Tibial nerve (tissue), 4 donors: Measurements from ENCODE around the gene RBBP5. TPM values are rescaled to one million over a fixed set of nuclear protein-coding genes. Genes with fewer than 3 reads are reported as not detected.

Source experiments
- DNase-seq, 2 donors: peaks; one replicate each; pipeline ENCODE4 v3.0.0-alpha.2; 2019; ENCODE audit warnings: low spot score in 2 of 2
- H3K27ac ChIP-seq, 4 donors: fragments of 200-600 bp; sonication (generic) in 3 of 4; one replicate each; pipeline ENCODE4 v1.5.1; 2017 to 2019; ENCODE audit warnings: mild to moderate bottlenecking in 1 of 4
- H3K27me3 ChIP-seq, 2 donors: fragments of 200-600 bp; sonication (generic) in 1 of 2; one replicate each; pipeline versions ENCODE4 v1.5.1 to v1.6.0; 2017 to 2019
- H3K36me3 ChIP-seq, 3 donors: fragments of 200-600 bp; sonication (generic); one replicate each; pipeline ENCODE4 v1.5.1; 2018 to 2019
- H3K4me1 ChIP-seq, 4 donors: fragments of 200-600 bp; sonication (generic) in 3 of 4; one replicate each; pipeline ENCODE4 v1.5.1; 2017 to 2019
- H3K4me3 ChIP-seq, 4 donors: fragments of 200-600 bp; sonication (generic) in 3 of 4; one replicate each; pipeline ENCODE4 v1.5.1; 2017 to 2019; ENCODE audit warnings: mild to moderate bottlenecking in 1 of 4, moderate library complexity in 1 of 4
- H3K9me3 ChIP-seq, 4 donors: fragments of 200-600 bp; sonication (generic) in 3 of 4; one replicate each; pipeline ENCODE4 v1.5.1; 2017 to 2019
- CTCF ChIP-seq, 5 experiments: fragments of 200-600 bp in 3 of 5; fragments of 450-650 bp in 2 of 5; sonication (generic) in 3 of 5; IDR thresholded peaks; one replicate each; pipeline ENCODE4 v1.5.1; 2016 to 2019; ENCODE audit warnings: antibody characterized with exemption in 5 of 5, mild to moderate bottlenecking in 3 of 5, moderate library complexity in 2 of 5
- EP300 ChIP-seq, 2 donors: sonication (generic); formaldehyde crosslinking; IDR thresholded peaks; one replicate each; pipeline ENCODE4 v1.6.1; 2017; ENCODE audit warnings: antibody characterized with exemption in 2 of 2, mild to moderate bottlenecking in 1 of 2
- POLR2A ChIP-seq, 2 donors: fragments of 450-650 bp; IDR thresholded peaks; one replicate each; pipeline ENCODE4 v1.6.1; 2017; ENCODE audit warnings: antibody characterized with exemption in 2 of 2, mild to moderate bottlenecking in 2 of 2, moderate library complexity in 2 of 2
- WGBS, 2 donors: methylation state at CpG; one replicate each; pipeline ENCODE4 v1.1.5; 2018; 5-methylcytosine and 5-hydroxymethylcytosine counted together
- total RNA-seq, 4 donors: library from RNA; depleted of rRNA; stranded (reverse); fragments of >200 nt; gene quantifications; one replicate each; pipeline ENCODE4 v1.1.0, GENCODE V29; 2016

The RBBP5 gene
- total RNA-seq, 4 donors from 2014 or later: 12.5 to 18.4 (median 14.4) TPM

- Histone ChIP-seq H3K36me3 (peaks cover 0 to 12% (median 0%) of the 10 kb centered on the region in 3 donors), H3K9me3 (no peaks in the 10 kb centered on the region), H3K4me3 (no peak overlapping the region), H3K27ac (no peak overlapping the region), H3K4me1 (peaks cover 0 to 4% (median 0%) of the 10 kb centered on the region in 4 donors), H3K27me3 (no peaks in the 10 kb centered on the region)
- DNase-seq: no peak
- WGBS, 2 donors: 81 to 82% methylated on average over 13 of the region's 13 CpGs
- no peak for TF ChIP-seq POLR2A (IDR thresholded peaks at IDR 0.05)
- TF ChIP-seq CTCF (IDR thresholded peaks at IDR 0.05): no peak
- no peak for TF ChIP-seq EP300 (IDR thresholded peaks at IDR 0.05)
Observed at GRCh38 chr1:205056188-205056611, 65.6 kb downstream of the RBBP5 start.

GRCh38 chr1:205054013-205054412, 67.8 kb downstream of the RBBP5 start:
- Histone ChIP-seq H3K4me3 (no peak overlapping the region), H3K9me3 (no peaks in the 10 kb centered on the region)
- 44 to 45% methylated on average over 7 of the region's 7 CpGs for WGBS, 2 donors

GRCh38 chr1:205053296-205053695, 68.5 kb downstream of the RBBP5 start:
- Histone ChIP-seq H3K27me3 (no peaks in the 10 kb centered on the region), H3K36me3 (no peaks in the 10 kb centered on the region), H3K27ac (no peak overlapping the region), H3K4me1 (peaks cover 0 to 2% (median 0%) of the 10 kb centered on the region in 4 donors), H3K9me3 (no peaks in the 10 kb centered on the region), H3K4me3 (no peak overlapping the region)
- no peak for DNase-seq
- TF ChIP-seq EP300 (IDR thresholded peaks at IDR 0.05): no peak
- no peak for TF ChIP-seq POLR2A (IDR thresholded peaks at IDR 0.05)
- 91 to 92% methylated on average over 5 of the region's 5 CpGs for WGBS, 2 donors

More at GRCh38 chr1:205054013-205054412, 67.8 kb downstream of the RBBP5 start:
- DNase-seq: no peak
- Histone ChIP-seq H3K27ac (no peak overlapping the region), H3K4me1 (no peaks in the 10 kb centered on the region), H3K27me3 (no peaks in the 10 kb centered on the region), H3K36me3 (peaks cover 0 to 6% (median 0%) of the 10 kb centered on the region in 3 donors)
- TF ChIP-seq EP300 (IDR thresholded peaks at IDR 0.05) (no peak), CTCF (IDR thresholded peaks at IDR 0.05) (no peak), POLR2A (IDR thresholded peaks at IDR 0.05) (no peak)

GRCh38 chr1:205052690-205053089, 69.1 kb downstream of the RBBP5 start:
- H3K27me3 ChIP-seq: peaks cover 0 to under 1% of the 10 kb centered on the region in 2 donors
- H3K9me3 ChIP-seq: no peaks in the 10 kb centered on the region
- 79 to 86% methylated on average over 10 to 11 of the region's 11 CpGs for WGBS, 2 donors
- no peak for DNase-seq
- no peak overlapping the region for H3K27ac ChIP-seq
- no peak overlapping the region for H3K4me3 ChIP-seq
- peaks cover 0 to 8% (median 0%) of the 10 kb centered on the region in 4 donors for H3K4me1 ChIP-seq
- no peaks in the 10 kb centered on the region for H3K36me3 ChIP-seq
- TF ChIP-seq EP300 (IDR thresholded peaks at IDR 0.05) (no peak), CTCF (IDR thresholded peaks at IDR 0.05) (no peak), POLR2A (IDR thresholded peaks at IDR 0.05) (no peak)

- H3K4me3 ChIP-seq: no peak overlapping the region
- H3K27ac ChIP-seq: no peak overlapping the region
- no peak for TF ChIP-seq POLR2A (IDR thresholded peaks at IDR 0.05)
- TF ChIP-seq CTCF (IDR thresholded peaks at IDR 0.05): no peak
- no peak for TF ChIP-seq EP300 (IDR thresholded peaks at IDR 0.05)
- WGBS, 2 donors: 67 to 68% methylated on average over 6 of the region's 6 CpGs
- H3K36me3 ChIP-seq: no peaks in the 10 kb centered on the region
- H3K27me3 ChIP-seq: peaks cover 0 to 28% of the 10 kb centered on the region in 2 donors
- DNase-seq: no peak
- no peaks in the 10 kb centered on the region for H3K9me3 ChIP-seq
- H3K4me1 ChIP-seq: peaks cover 0 to 16% (median 0%) of the 10 kb centered on the region in 4 donors
Observed at GRCh38 chr1:205049479-205049878, 72.3 kb downstream of the RBBP5 start.
